GM12878 (cell line): ENCODE results near the gene LAMA2. TPM values are rescaled to one million over a fixed set of nuclear protein-coding genes. Genes with fewer than 3 reads are reported as not detected.

Experiments
- ATAC-seq: fragments of 200-7000 bp; cut with Tn5 transposase; 3 replicates; pipeline ENCODE4 v1.9.1; 2020; ENCODE audit warnings: mild to moderate bottlenecking, moderate library complexity
- BruUV-seq: library from RNA; stranded (reverse); fragments of 400-500 nt; replicated peaks from 2 replicates; lab custom pipeline; 2021; lab: Mats Ljungman, UMichigan
- CTCF ChIA-PET: fragments of 300-600 bp; sonication (Branson Sonifier 250); formaldehyde crosslinking; extraction: SDS; loops from one replicate; lab custom pipeline; 2021; ENCODE audit warnings: inconsistent platforms; lab: Yijun Ruan, JAX
- POLR2A ChIA-PET: fragments of 350-600 bp; formaldehyde crosslinking; extraction: SDS; loops from one replicate; lab custom pipeline; 2021; ENCODE audit warnings: inconsistent platforms; lab: Charles Lee
- RAD21 ChIA-PET: fragments of 300-600 bp; sonication (Branson Sonifier 250); formaldehyde crosslinking; loops from one replicate; lab custom pipeline; 2023; ENCODE audit warnings: antibody characterized with exemption; ENCODE audit not compliant: unreplicated experiment; lab: Charles Lee
- SMC1A ChIA-PET: fragments of 300-600 bp; sonication (Branson Sonifier 250); formaldehyde crosslinking; loops from one replicate; lab custom pipeline; 2023; ENCODE audit not compliant: unreplicated experiment, uncharacterized antibody; lab: Charles Lee
- DNase-seq: peaks from one replicate; pipeline ENCODE4 v3.0.0-alpha.2; 2011; ENCODE audit warnings: low read depth, low spot score
- FAIRE-seq: peaks from 3 replicates; lab custom pipeline; 2011; peaks lifted over from hg19 to GRCh38; lab: Jason Lieb, UNC
- H2AFZ ChIP-seq: 2 replicates; pipeline ENCODE4 v1.6.0; 2011; ENCODE audit warnings: low read depth, low read length, control low read depth; ENCODE audit not compliant: control insufficient read depth
- H3K27ac ChIP-seq: 2 replicates; pipeline ENCODE4 v1.5.1; 2011; ENCODE audit warnings: control low read depth; ENCODE audit not compliant: control insufficient read depth, insufficient read depth
- H3K27me3 ChIP-seq, 2 experiments: replicated peaks in 1 of 2; 2 replicates each; pipeline versions ENCODE4 v1.6.0 to v1.6.1; 2011; ENCODE audit warnings: low read length in 1 of 2; ENCODE audit not compliant: control insufficient read depth in 2 of 2, insufficient read depth in 2 of 2
- H3K36me3 ChIP-seq, 2 experiments: 2 replicates each; pipeline ENCODE4 v1.5.1; 2011; ENCODE audit warnings: low read length in 1 of 2; ENCODE audit not compliant: control insufficient read depth in 2 of 2, insufficient read depth in 2 of 2
- H3K4me1 ChIP-seq: 2 replicates; pipeline ENCODE4 v1.6.1; 2011; ENCODE audit warnings: mild to moderate bottlenecking, low read length, moderate library complexity, mixed read lengths; ENCODE audit not compliant: control insufficient read depth, insufficient read depth
- H3K4me2 ChIP-seq: 2 replicates; pipeline ENCODE4 v1.6.0; 2011; ENCODE audit warnings: control low read depth; ENCODE audit not compliant: control insufficient read depth, insufficient read depth
- H3K4me3 ChIP-seq: fragments of 200-600 bp; sonication (generic); 2 replicates; pipeline ENCODE4 v1.5.1; 2016
- H3K79me2 ChIP-seq: 2 replicates; pipeline ENCODE4 v1.6.0; 2011; ENCODE audit warnings: low read length; ENCODE audit not compliant: control insufficient read depth, insufficient read depth
- H3K9ac ChIP-seq: 2 replicates; pipeline ENCODE4 v1.8.0; 2011; ENCODE audit warnings: low read length, control low read depth, mixed read lengths; ENCODE audit not compliant: control insufficient read depth, insufficient read depth
- H3K9me3 ChIP-seq: replicated peaks from 3 replicates; pipeline ENCODE4 v1.5.1; 2011; ENCODE audit warnings: mild to moderate bottlenecking, low read length; ENCODE audit not compliant: control insufficient read depth, insufficient read depth
- H4K20me1 ChIP-seq: 2 replicates; pipeline ENCODE4 v1.6.0; 2011; ENCODE audit not compliant: control insufficient read depth, insufficient read depth
- BCL11A ChIP-seq: IDR thresholded peaks from 2 replicates; pipeline ENCODE4 v1.6.1; 2011; ENCODE audit warnings: low read depth, low read length
- BCL3 ChIP-seq: IDR thresholded peaks from 2 replicates; pipeline ENCODE4 v1.6.1; 2011; ENCODE audit warnings: borderline replicate concordance, low read depth, mild to moderate bottlenecking, moderate library complexity, low read length; ENCODE audit not compliant: insufficient read depth, poor library complexity, severe bottlenecking
- CEBPZ ChIP-seq: fragments of 150-350 bp; IDR thresholded peaks from 2 replicates; pipeline ENCODE4 v1.6.1; 2016; ENCODE audit warnings: low read depth, low read length
- CHD4 ChIP-seq: fragments of 200-600 bp; sonication (generic); IDR thresholded peaks from 2 replicates; pipeline ENCODE4 v1.6.1; 2016; ENCODE audit warnings: mild to moderate bottlenecking
- EED ChIP-seq: sonication (generic); IDR thresholded peaks from 2 replicates; pipeline ENCODE4 v1.6.1; 2016; ENCODE audit warnings: antibody characterized with exemption, low read depth
- FOS ChIP-seq: IDR thresholded peaks from 3 replicates; pipeline ENCODE4 v1.6.1; 2011; ENCODE audit warnings: borderline replicate concordance; ENCODE audit not compliant: insufficient read length; ENCODE audit errors: extremely low read depth
- KAT2A ChIP-seq: conservative IDR thresholded peaks from 2 replicates; pipeline ENCODE4 v1.6.1; 2011; ENCODE audit warnings: low read depth, low read length; ENCODE audit not compliant: control insufficient read depth
- NBN ChIP-seq: fragments of 450-650 bp; IDR thresholded peaks from 2 replicates; pipeline ENCODE4 v1.6.1; 2016
- NFYB ChIP-seq: IDR thresholded peaks from 2 replicates; pipeline ENCODE4 v1.6.1; 2011; ENCODE audit warnings: low read depth, mild to moderate bottlenecking, low read length, improper control_type of control experiment, moderate library complexity; ENCODE audit not compliant: insufficient read depth
- NR2F1 ChIP-seq: fragments of 450-650 bp; conservative IDR thresholded peaks from 2 replicates; pipeline ENCODE4 v1.6.1; 2017; ENCODE audit warnings: mild to moderate bottlenecking
- RUNX3 ChIP-seq: IDR thresholded peaks from 2 replicates; pipeline ENCODE4 v1.6.1; 2012; ENCODE audit warnings: low read length, inconsistent platforms
- STAT3 ChIP-seq: IDR thresholded peaks from 2 replicates; pipeline ENCODE4 v1.6.1; 2011; ENCODE audit warnings: low read depth, low read length, improper control_type of control experiment
- WGBS: methylation state at CpG from one replicate; pipeline ENCODE4 v1.1.6; 2016; ENCODE audit warnings: low lambda C conversion rate; ENCODE audit not compliant: insufficient replicate concordance, insufficient coverage; ENCODE audit errors: missing lambda C conversion rate; 5-methylcytosine and 5-hydroxymethylcytosine counted together
- in situ Hi-C: fragments of 300-500 bp; cut with MboI; formaldehyde crosslinking; loops from 9 replicates; pipeline ENCODE4 v1.14.3; 2018; ENCODE audit warnings: mixed read lengths
- intact Hi-C: fragments of 100-400 bp; cut with micrococcal nuclease; formaldehyde crosslinking; loops from one replicate; pipeline ENCODE4 v1.14.2; 2022; ENCODE audit not compliant: unreplicated experiment
- polyA plus RNA-seq, 11 experiments: library from polyadenylated mRNA; depleted of rRNA in 4 of 11; unstranded in 6 of 11; stranded (reverse) in 5 of 11; fragments of >200 nt; fragmentation: Nextera tagmentation in 4 of 11; fragmentation: Illumina TruSeq in 1 of 11; extraction: Ambion mirVana in 4 of 11; extraction: Trizol in 1 of 11; gene quantifications; 1 replicate in 1 of 11; 2 replicates in 10 of 11; pipeline versions ENCODE4 v1.2.1 to v1.2.3, GENCODE V29; 2011 to 2016; ENCODE audit warnings: inconsistent platforms in 2 of 11, missing spikeins in 2 of 11, low read depth in 1 of 11
- total RNA-seq, 4 experiments: library from RNA; depleted of rRNA in 3 of 4; stranded (reverse); fragments of >200 nt in 3 of 4; fragmentation: Illumina TruSeq in 1 of 4; extraction: Trizol in 1 of 4; gene quantifications; 2 replicates each; pipeline versions ENCODE4 v1.2.1 to v1.2.3, GENCODE V29; 2013 to 2021

Gene LAMA2
- total and polyA plus RNA-seq, 10 of the 15 experiments (the other 5 are each of a cell fraction or from before 2014, with no cell fraction given): 0.04 to 2.0 (median 0.37) TPM; not detected in 1

GRCh38 chr6:129515004-129515403 is 632.1 kb downstream of the LAMA2 start:
- 59% methylated on average over 2 of the region's 2 CpGs for WGBS
- ChIA-PET SMC1A (interaction anchor here (1.0 to 1.6 kb wide), 4 partner anchors 12 to 229 kb away, joined by 3 to 4 read pairs (median 3); no protein-coding TSS in a partner anchor), RAD21 (interaction anchor here (0.6 kb wide), 1 partner anchor 209 kb away, joined by 4 read pairs; no protein-coding TSS in a partner anchor), CTCF (interaction anchor here (1.7 to 4.6 kb wide), 2 partner anchors 13 to 83 kb away, joined by 8 to 20 read pairs; no protein-coding TSS in a partner anchor), POLR2A (no interaction called here)
- Histone ChIP-seq H3K4me3 (no peak overlapping the region), H3K27me3 (no peaks in the 10 kb centered on the region), H3K9me3 (no peaks in the 10 kb centered on the region), H3K4me2 (no peak overlapping the region), H3K4me1 (no peaks in the 10 kb centered on the region), H3K27ac (no peak overlapping the region), H3K36me3 (no peaks in the 10 kb centered on the region), H2AFZ (no peak overlapping the region), H3K79me2 (no peaks in the 10 kb centered on the region), H4K20me1 (no peaks in the 10 kb centered on the region), H3K9ac (no peak overlapping the region)
- no peak for DNase-seq
- BruUV-seq: no TSS peak
- TF ChIP-seq BCL3 (no peak), NFYB (no peak), FOS (no peak), KAT2A (no peak), RUNX3 (no peak), NR2F1 (no peak), NBN (no peak), EED (no peak), STAT3 (no peak), BCL11A (no peak), CHD4 (no peak), CEBPZ (no peak)
- intact Hi-C loops: no loop called here
- FAIRE-seq: no peak
- in situ Hi-C loops: no loop called here
- ATAC-seq: no peak
